Measurements from ENCODE around the gene BLMH. TPM values are rescaled to one million over a fixed set of nuclear protein-coding genes. Genes with fewer than 3 reads are reported as not detected.

The BLMH gene
- total RNA-seq, 1 donor from 2014 or later = 60.9 TPM

GRCh38 chr17:30273373-30273772 is 18.4 kb downstream of the BLMH start:
- Mint-ChIP-seq H3K27me3 (no peaks in the 10 kb centered on the region), H3K4me1 (ENCODE audit: low read depth) (peaks cover 4% of the 10 kb centered on the region), H3K27ac (no peak overlapping the region), H3K36me3 (ENCODE audit: insufficient read depth) (peaks cover 28% of the 10 kb centered on the region), H3K4me3 (ENCODE audit: low read depth) (no peak overlapping the region), H3K9me3 (ENCODE audit: low read depth) (no peaks in the 10 kb centered on the region)
- no peak for TF ChIP-seq CTCF (IDR thresholded peaks at IDR 0.05; ENCODE audit: unreplicated experiment)
- no peak for DNase-seq (ENCODE audit: low spot score, unreplicated experiment)

GRCh38 chr17:30271102-30271501 is 20.6 kb downstream of the BLMH start:
- H3K4me3 Mint-ChIP-seq (ENCODE audit: low read depth) = no peak overlapping the region
- peaks cover 30% of the 10 kb centered on the region for H3K36me3 Mint-ChIP-seq (ENCODE audit: insufficient read depth)
- H3K9me3 Mint-ChIP-seq (ENCODE audit: low read depth) = no peaks in the 10 kb centered on the region
- H3K27ac Mint-ChIP-seq = peak overlapping the region; percentile 45
- H3K27me3 Mint-ChIP-seq = no peaks in the 10 kb centered on the region
- no peak for TF ChIP-seq CTCF (IDR thresholded peaks at IDR 0.05; ENCODE audit: unreplicated experiment)
- peaks cover 4% of the 10 kb centered on the region for H3K4me1 Mint-ChIP-seq (ENCODE audit: low read depth)
- no peak for DNase-seq (ENCODE audit: low spot score, unreplicated experiment)

- TF ChIP-seq CTCF (IDR thresholded peaks at IDR 0.05; ENCODE audit: unreplicated experiment) = no peak
- peak overlapping the region; percentile 6 for H3K27ac Mint-ChIP-seq
- no peaks in the 10 kb centered on the region for H3K9me3 Mint-ChIP-seq (ENCODE audit: low read depth)
- peaks cover 16% of the 10 kb centered on the region for H3K4me1 Mint-ChIP-seq (ENCODE audit: low read depth)
- no peak overlapping the region for H3K4me3 Mint-ChIP-seq (ENCODE audit: low read depth)
- H3K27me3 Mint-ChIP-seq = no peaks in the 10 kb centered on the region
- DNase-seq (ENCODE audit: low spot score, unreplicated experiment) = no peak
- H3K36me3 Mint-ChIP-seq (ENCODE audit: insufficient read depth) = peaks cover 22% of the 10 kb centered on the region
Observed at GRCh38 chr17:30267625-30268024, 24.1 kb downstream of the BLMH start.

- Mint-ChIP-seq H3K4me1 (ENCODE audit: low read depth) (peaks cover 14% of the 10 kb centered on the region), H3K27ac (peak overlapping the region; percentile 6), H3K36me3 (ENCODE audit: insufficient read depth) (peaks cover 16% of the 10 kb centered on the region), H3K9me3 (ENCODE audit: low read depth) (no peaks in the 10 kb centered on the region), H3K4me3 (ENCODE audit: low read depth) (no peak overlapping the region), H3K27me3 (no peaks in the 10 kb centered on the region)
- no peak for DNase-seq (ENCODE audit: low spot score, unreplicated experiment)
- TF ChIP-seq CTCF (IDR thresholded peaks at IDR 0.05; ENCODE audit: unreplicated experiment) = no peak
Observed at GRCh38 chr17:30263552-30264333, 28.0 kb downstream of the BLMH start.

- TF ChIP-seq CTCF (IDR thresholded peaks at IDR 0.05; ENCODE audit: unreplicated experiment) = no peak
- no peak overlapping the region for H3K4me3 Mint-ChIP-seq (ENCODE audit: low read depth)
- peaks cover 8% of the 10 kb centered on the region for H3K36me3 Mint-ChIP-seq (ENCODE audit: insufficient read depth)
- peaks cover 11% of the 10 kb centered on the region for H3K4me1 Mint-ChIP-seq (ENCODE audit: low read depth)
- H3K9me3 Mint-ChIP-seq (ENCODE audit: low read depth) = no peaks in the 10 kb centered on the region
- no peak overlapping the region for H3K27ac Mint-ChIP-seq
- no peaks in the 10 kb centered on the region for H3K27me3 Mint-ChIP-seq
- no peak for DNase-seq (ENCODE audit: low spot score, unreplicated experiment)
Observed at GRCh38 chr17:30256756-30257506, 34.8 kb downstream of the BLMH start.

All from progenitor cell of endocrine pancreas (in vitro differentiated cells).